Activated T-cell treated with anti-CD3 and anti-CD28 coated beads for 4 hours (primary cell): Measurements from ENCODE around the gene SCN2B.
"Not testable (repeated sequence)": the region's sequence is repeated elsewhere in the genome, so short reads cannot be mapped to it uniquely, and the experiment has no call there.

Experiments
- DNase-seq: peaks from one replicate; pipeline ENCODE4 v3.0.0-alpha.2; 2020

The SCN2B gene

GRCh38 chr11:118206391-118207031 is 30.1 kb upstream of the SCN2B start:
- DNase-seq: no peak

- no peak for DNase-seq
Measured at GRCh38 chr11:118205606-118206378, 29.4 kb upstream of the SCN2B start.

- DNase-seq: no peak
Measured at GRCh38 chr11:118202599-118203422, 26.4 kb upstream of the SCN2B start.

- DNase-seq: no peak
Measured at GRCh38 chr11:118201966-118202365, 25.5 kb upstream of the SCN2B start.

GRCh38 chr11:118200901-118201680 is 24.7 kb upstream of the SCN2B start:
- peak; percentile 35 for DNase-seq

DNA sequence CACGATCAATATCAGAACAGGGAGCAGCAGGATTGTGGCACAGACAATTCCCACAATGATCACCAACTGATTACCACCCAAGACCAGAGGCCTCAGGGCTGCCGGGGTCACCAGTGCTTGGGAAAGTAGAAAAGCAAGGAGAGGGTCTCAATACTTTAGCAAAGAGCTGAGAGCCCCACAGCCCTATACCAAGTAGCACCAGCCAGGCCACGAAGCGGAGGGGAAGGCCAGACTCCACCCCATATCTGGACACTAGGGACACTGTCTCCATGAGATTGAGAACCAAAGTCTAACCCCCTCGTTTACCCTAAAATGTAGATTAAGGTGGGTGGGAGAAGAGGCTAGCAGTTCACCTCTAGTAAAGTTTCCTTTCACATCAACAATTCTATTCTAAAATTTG is 24.1 kb upstream of the SCN2B start:
- DNase-seq: no peak

DNA sequence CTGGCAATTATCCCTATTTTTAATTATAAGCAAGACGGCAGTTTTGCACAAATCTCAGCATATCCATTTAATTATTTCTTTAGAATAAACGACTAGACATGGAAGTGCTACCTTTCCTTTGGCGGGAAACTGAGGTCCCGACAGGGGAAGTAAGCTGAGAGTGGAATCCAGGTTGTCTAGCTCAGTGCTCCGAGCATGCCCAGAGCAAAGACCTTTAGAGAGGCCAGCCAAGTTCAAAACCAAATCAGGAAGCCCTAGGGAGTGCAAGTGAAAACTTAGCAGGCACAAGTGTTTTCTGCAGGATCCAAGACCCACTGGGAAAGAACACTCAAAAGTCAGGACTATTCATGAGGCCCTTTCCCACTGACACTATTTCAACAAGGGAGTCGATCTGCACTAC is 22.7 kb upstream of the SCN2B start:
- no peak for DNase-seq

GRCh38 chr11:118198370-118198769 is 21.9 kb upstream of the SCN2B start:
- DNase-seq: peak; percentile 82

DNA sequence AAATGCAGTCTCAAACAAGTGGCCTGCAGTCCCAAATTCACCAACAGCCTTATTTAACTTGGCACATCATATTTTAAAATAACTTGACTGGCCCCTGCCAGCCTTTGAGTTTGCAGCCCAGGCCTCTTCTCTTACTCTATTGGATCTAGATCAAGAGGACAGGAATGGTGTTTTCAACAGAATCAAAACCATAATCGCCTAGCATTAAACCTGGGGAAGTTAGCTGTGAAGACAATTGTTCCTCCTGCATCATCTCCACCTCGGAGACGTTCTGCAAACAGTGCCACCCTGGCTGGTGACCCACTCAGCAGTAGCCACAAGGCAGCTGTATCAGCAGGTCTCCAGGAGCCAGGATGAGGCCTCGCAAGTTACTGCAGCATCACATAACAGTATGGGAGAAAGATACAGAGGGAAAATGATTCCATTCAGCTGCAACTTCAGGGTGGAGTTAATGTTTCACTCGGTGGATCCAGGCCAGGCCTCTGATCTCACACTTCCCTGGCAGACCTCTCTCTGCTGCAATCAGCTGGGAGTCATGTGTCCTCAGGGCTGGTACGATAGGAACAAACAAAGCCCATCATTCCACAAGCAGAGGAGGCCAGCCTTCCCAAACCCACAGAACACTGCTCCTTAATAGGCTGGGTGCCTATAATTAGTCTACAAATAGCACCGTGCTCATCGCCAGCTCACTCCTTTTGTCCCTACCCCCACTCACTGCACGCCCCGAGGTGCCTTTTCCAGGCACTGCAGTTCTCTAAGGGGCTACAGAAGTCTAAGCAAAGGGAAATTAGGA is 18.6 kb upstream of the SCN2B start:
- DNase-seq: no peak

- DNase-seq: no peak
Measured at GRCh38 chr11:118193910-118194566, 17.6 kb upstream of the SCN2B start.

DNA sequence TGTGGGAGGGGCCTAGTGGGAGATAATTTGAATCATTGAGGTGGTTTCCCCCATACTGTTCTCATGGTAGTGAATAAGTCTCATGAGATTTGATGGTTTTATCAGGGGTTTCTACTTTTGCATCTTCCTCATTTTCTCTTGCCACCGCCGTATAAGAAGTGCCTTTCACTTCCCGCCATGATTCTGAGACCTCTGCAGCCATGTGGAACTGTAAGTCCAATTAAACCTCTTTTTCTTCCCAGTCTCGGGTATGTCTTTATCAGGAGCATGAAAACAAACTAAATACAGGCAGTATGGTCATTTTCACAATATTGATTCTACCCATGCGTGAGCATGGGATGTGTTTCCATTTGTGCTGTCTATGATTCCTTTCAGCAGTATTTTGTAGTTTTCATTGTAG is 16.4 kb upstream of the SCN2B start:
- DNase-seq: not testable (repeated sequence)

GRCh38 chr11:118190942-118191506 is 14.6 kb upstream of the SCN2B start:
- not testable (repeated sequence) for DNase-seq

- DNase-seq: no peak
Measured at GRCh38 chr11:118186346-118187107, 10.1 kb upstream of the SCN2B start.

GRCh38 chr11:118184784-118185579 is 8.5 kb upstream of the SCN2B start:
- DNase-seq: no peak

GRCh38 chr11:118183691-118184090 is 7.3 kb upstream of the SCN2B start:
- DNase-seq: not testable (repeated sequence)

DNA sequence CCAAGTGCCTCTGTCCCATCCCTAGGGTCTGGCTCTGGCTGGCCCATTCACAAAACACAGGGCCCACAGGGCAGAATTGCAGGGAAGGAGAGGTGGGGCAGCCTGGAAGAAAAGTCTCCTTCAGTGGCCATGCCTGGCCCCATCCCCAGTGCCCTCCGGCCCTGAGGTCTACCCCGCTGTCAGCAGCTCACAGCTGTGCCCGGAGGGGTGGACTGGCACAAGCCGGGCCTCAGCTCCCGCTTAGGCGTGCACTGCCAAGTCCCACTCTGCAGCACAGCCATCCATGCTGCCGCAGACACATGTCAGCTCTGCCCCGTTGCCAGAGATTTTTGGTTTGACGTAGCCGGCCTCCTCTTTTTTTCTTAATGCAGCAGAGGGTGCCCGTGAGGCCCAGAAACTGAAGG is 3.9 kb upstream of the SCN2B start:
- DNase-seq: no peak

GRCh38 chr11:118176778-118177134 is 317 bp upstream of the SCN2B start:
- no peak for DNase-seq

GRCh38 chr11:118175031-118175992 is 1.1 kb downstream of the SCN2B start:
- DNase-seq: no peak
